ENCODE results near the gene GKAP1. TPM values are rescaled to one million over a fixed set of nuclear protein-coding genes. Genes with fewer than 3 reads are reported as not detected.
A peak's percentile ranks its signal among the peaks of the same experiment; 100 is the strongest.

GKAP1 gene
- total RNA-seq, 1 experiment from 2014 or later: 6.2 TPM

- Mint-ChIP-seq H3K9me3 (peaks cover 3 to 4% of the 10 kb centered on the region in 2 experiments; a peak in 3 of 5 replicates), H3K4me3 (no peak overlapping the region), H3K4me1 (peaks cover 36% of the 10 kb centered on the region in 2 experiments), H3K27ac (peak overlapping the region; percentile 4 to 69 (median 21); a peak in 4 of 7 replicates), H3K27me3 (ENCODE audit: low read depth) (no peaks in the 10 kb centered on the region), H3K36me3 (ENCODE audit: insufficient read depth in 1 of 3, low read depth in 3 of 3) (peaks cover 14 to 20% (median 20%) of the 10 kb centered on the region in 3 experiments)
- Histone ChIP-seq H3K27me3 (ENCODE audit: insufficient read depth, low read length) (no peaks in the 10 kb centered on the region), H2AK5ac (ENCODE audit: insufficient read length, low read length) (no peak overlapping the region), H3K14ac (ENCODE audit: insufficient read depth, low read length) (no peak overlapping the region), H4K91ac (ENCODE audit: insufficient read length, low read depth, low read length) (no peak overlapping the region), H2AFZ (ENCODE audit: low read length) (no peak overlapping the region), H3K56ac (ENCODE audit: insufficient read length, low read depth, low read length) (no peak overlapping the region), H4K8ac (replicated peaks; ENCODE audit: insufficient read length, low read depth, low read length) (no peak overlapping the region), H2BK120ac (ENCODE audit: low read depth, low read length, poor library complexity, severe bottlenecking) (no peak overlapping the region), H4K20me1 (ENCODE audit: control insufficient read depth, insufficient read depth, insufficient read length) (no peaks in the 10 kb centered on the region), H3K18ac (ENCODE audit: insufficient read length, low read depth, low read length) (no peak overlapping the region), H3K27ac (ENCODE audit: insufficient read length, low read depth, low read length) (no peak overlapping the region), H3K79me2 (ENCODE audit: insufficient read depth, low read length) (peaks cover 85% of the 10 kb centered on the region), H3K79me1 (ENCODE audit: insufficient read depth, low read depth, low read length, poor library complexity, severe bottlenecking) (peaks cover 3% of the 10 kb centered on the region), H2BK20ac (ENCODE audit: low read depth, low read length, poor library complexity, severe bottlenecking) (no peak overlapping the region), H3K4me1 (ENCODE audit: insufficient read depth, low read length) (no peaks in the 10 kb centered on the region; the same call in 1 of the 2 replicates), H2BK5ac (ENCODE audit: insufficient read length, low read length) (no peak overlapping the region), H3K9me3 (ENCODE audit: control insufficient read depth, low read depth, low read length) (no peaks in the 10 kb centered on the region), H2BK15ac (ENCODE audit: low read depth, low read length) (no peak overlapping the region), H3K23me2 (ENCODE audit: insufficient read length, low read depth, low read length, poor library complexity, severe bottlenecking) (peaks cover 3% of the 10 kb centered on the region), H3K4me2 (ENCODE audit: insufficient read depth, insufficient read length, low read length) (no peak overlapping the region), H3K9ac (ENCODE audit: extremely low read depth, insufficient read length, low read length) (no peak overlapping the region), H3T11ph (ENCODE audit: low read length) (no peak overlapping the region), H4K5ac (ENCODE audit: insufficient read length, low read depth, low read length) (no peak overlapping the region), H3K23ac (ENCODE audit: insufficient read length, low read depth, low read length) (no peak overlapping the region), H3K4ac (ENCODE audit: low read depth, low read length) (no peak overlapping the region), H2BK12ac (ENCODE audit: insufficient read length, low read depth, low read length) (no peak overlapping the region)
- WGBS (ENCODE audit: extremely low coverage, insufficient read length, low lambda C conversion rate): no CpG with 5 or more reads among the region's 6 CpGs
- DNase-seq: no peak
- TF ChIP-seq, protein P1, sequence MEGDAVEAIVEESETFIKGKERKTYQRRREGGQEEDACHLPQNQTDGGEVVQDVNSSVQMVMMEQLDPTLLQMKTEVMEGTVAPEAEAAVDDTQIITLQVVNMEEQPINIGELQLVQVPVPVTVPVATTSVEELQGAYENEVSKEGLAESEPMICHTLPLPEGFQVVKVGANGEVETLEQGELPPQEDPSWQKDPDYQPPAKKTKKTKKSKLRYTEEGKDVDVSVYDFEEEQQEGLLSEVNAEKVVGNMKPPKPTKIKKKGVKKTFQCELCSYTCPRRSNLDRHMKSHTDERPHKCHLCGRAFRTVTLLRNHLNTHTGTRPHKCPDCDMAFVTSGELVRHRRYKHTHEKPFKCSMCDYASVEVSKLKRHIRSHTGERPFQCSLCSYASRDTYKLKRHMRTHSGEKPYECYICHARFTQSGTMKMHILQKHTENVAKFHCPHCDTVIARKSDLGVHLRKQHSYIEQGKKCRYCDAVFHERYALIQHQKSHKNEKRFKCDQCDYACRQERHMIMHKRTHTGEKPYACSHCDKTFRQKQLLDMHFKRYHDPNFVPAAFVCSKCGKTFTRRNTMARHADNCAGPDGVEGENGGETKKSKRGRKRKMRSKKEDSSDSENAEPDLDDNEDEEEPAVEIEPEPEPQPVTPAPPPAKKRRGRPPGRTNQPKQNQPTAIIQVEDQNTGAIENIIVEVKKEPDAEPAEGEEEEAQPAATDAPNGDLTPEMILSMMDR (conservative IDR thresholded peaks at IDR 0.05): no peak
Observed at GRCh38 chr9:83701769-83702168, 115.8 kb downstream of the GKAP1 start.

Data from H9 (cell line).